ENCODE measurements around the gene ABL2.

ABL2 gene

GRCh38 chr1:179167418-179167777, 62.1 kb downstream of the ABL2 start:
- TF ChIP-seq RAD21 (IDR thresholded peaks at IDR 0.05; ENCODE audit: low read depth) (no peak), YY1 (IDR thresholded peaks at IDR 0.05; ENCODE audit: low read depth) (no peak), REST (IDR thresholded peaks at IDR 0.05; ENCODE audit: low read depth) (no peak), CEBPB (IDR thresholded peaks at IDR 0.05) (no peak), CREB1 (IDR thresholded peaks at IDR 0.05; ENCODE audit: low read depth) (no peak), EP300 (IDR thresholded peaks at IDR 0.05; ENCODE audit: borderline replicate concordance) (no peak), EGR1 (IDR thresholded peaks at IDR 0.05) (no peak), ZBTB7A (IDR thresholded peaks at IDR 0.05; ENCODE audit: low read depth) (no peak), NFIC (IDR thresholded peaks at IDR 0.05) (no peak), TAF1 (IDR thresholded peaks at IDR 0.05; ENCODE audit: low read depth) (no peak), TEAD4 (IDR thresholded peaks at IDR 0.05) (no peak), TCF12 (IDR thresholded peaks at IDR 0.05; ENCODE audit: low read depth) (no peak)
- TF ChIP-seq, protein P1, sequence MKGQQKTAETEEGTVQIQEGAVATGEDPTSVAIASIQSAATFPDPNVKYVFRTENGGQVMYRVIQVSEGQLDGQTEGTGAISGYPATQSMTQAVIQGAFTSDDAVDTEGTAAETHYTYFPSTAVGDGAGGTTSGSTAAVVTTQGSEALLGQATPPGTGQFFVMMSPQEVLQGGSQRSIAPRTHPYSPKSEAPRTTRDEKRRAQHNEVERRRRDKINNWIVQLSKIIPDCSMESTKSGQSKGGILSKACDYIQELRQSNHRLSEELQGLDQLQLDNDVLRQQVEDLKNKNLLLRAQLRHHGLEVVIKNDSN (IDR thresholded peaks at IDR 0.05) = no peak
- TF ChIP-seq, protein P2, sequence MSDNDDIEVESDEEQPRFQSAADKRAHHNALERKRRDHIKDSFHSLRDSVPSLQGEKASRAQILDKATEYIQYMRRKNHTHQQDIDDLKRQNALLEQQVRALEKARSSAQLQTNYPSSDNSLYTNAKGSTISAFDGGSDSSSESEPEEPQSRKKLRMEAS (IDR thresholded peaks at IDR 0.05) = no peak

DNA sequence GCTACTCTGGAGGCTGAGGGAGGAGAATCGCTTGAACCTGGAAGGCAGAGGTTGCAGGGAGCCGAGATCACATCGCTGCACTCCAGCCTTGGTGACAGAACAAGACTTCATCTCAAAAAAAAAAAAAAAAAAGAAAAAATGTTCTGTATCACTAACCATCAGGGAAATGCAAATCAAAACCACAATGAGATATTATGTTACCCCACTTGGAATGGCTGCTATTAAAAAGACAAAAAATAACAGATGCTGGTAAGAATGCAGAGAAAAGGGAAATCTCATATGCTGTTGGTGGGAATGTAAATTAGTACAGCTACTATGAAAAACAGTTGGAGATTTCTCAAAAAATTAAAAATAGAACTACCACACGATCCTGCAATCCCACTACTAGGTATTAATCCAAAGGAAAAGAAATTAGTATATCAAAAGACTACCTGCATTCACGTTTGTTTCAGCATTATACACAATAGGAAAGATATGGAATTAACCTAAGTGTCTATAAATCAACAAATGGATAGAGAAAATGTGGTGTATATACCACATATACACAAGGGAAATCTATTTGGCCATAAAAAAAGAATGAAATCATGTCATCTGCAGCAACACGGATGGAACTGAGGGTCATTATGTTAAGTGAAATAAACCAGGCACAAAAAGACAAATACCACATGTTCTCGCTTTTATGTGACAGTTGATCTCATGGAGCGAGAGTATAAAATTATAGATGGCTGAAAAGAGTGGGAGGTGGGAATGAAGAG, 62.6 kb downstream of the ABL2 start:
- TF ChIP-seq TEAD4 (IDR thresholded peaks at IDR 0.05) (no peak), FOXM1 (IDR thresholded peaks at IDR 0.05; ENCODE audit: borderline replicate concordance, low read depth) (no peak), CREB1 (IDR thresholded peaks at IDR 0.05; ENCODE audit: low read depth) (no peak), REST (IDR thresholded peaks at IDR 0.05; ENCODE audit: low read depth) (no peak), NFIC (IDR thresholded peaks at IDR 0.05) (no peak), EGR1 (IDR thresholded peaks at IDR 0.05) (no peak), YY1 (IDR thresholded peaks at IDR 0.05; ENCODE audit: low read depth) (no peak), EP300 (IDR thresholded peaks at IDR 0.05; ENCODE audit: borderline replicate concordance) (no peak), TAF1 (IDR thresholded peaks at IDR 0.05; ENCODE audit: low read depth) (no peak)
- TF ChIP-seq, protein P2 (IDR thresholded peaks at IDR 0.05) = no peak

DNA sequence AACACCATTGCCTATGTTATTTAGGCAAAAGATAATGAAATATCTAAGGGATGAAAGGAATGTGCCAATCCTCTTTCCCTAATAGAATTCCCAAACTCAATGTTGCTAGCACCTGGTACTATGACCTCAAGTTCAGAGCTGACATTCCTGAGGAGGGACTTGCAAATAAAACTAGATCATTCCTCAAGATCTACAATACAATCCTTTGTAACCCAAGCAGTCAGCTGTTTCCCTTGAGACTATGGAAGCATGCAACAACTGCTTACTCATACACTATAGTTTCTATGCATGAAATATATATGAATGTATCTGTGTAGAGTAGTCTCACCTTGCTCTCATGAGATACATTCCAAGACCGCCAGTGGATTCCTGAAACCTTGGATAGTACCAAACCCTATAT, 65.0 kb downstream of the ABL2 start:
- TF ChIP-seq EP300 (IDR thresholded peaks at IDR 0.05; ENCODE audit: borderline replicate concordance) = no peak
- TF ChIP-seq RAD21 (IDR thresholded peaks at IDR 0.05; ENCODE audit: low read depth) = no peak
- TF ChIP-seq FOXM1 (IDR thresholded peaks at IDR 0.05; ENCODE audit: borderline replicate concordance, low read depth) = no peak
- TF ChIP-seq NFIC (IDR thresholded peaks at IDR 0.05) = no peak
- no peak for TF ChIP-seq ZBTB7A (IDR thresholded peaks at IDR 0.05; ENCODE audit: low read depth)
- TF ChIP-seq EGR1 (IDR thresholded peaks at IDR 0.05) = no peak
- TF ChIP-seq TCF12 (IDR thresholded peaks at IDR 0.05; ENCODE audit: low read depth) = no peak
- TF ChIP-seq TAF1 (IDR thresholded peaks at IDR 0.05; ENCODE audit: low read depth) = no peak
- TF ChIP-seq TEAD4 (IDR thresholded peaks at IDR 0.05) = no peak
- TF ChIP-seq, protein P2 (IDR thresholded peaks at IDR 0.05) = no peak
- TF ChIP-seq, protein P1 (IDR thresholded peaks at IDR 0.05) = no peak
- TF ChIP-seq YY1 (IDR thresholded peaks at IDR 0.05; ENCODE audit: low read depth) = no peak
- no peak for TF ChIP-seq REST (IDR thresholded peaks at IDR 0.05; ENCODE audit: low read depth)
- TF ChIP-seq CREB1 (IDR thresholded peaks at IDR 0.05; ENCODE audit: low read depth) = no peak
- no peak for TF ChIP-seq CEBPB (IDR thresholded peaks at IDR 0.05)

DNA sequence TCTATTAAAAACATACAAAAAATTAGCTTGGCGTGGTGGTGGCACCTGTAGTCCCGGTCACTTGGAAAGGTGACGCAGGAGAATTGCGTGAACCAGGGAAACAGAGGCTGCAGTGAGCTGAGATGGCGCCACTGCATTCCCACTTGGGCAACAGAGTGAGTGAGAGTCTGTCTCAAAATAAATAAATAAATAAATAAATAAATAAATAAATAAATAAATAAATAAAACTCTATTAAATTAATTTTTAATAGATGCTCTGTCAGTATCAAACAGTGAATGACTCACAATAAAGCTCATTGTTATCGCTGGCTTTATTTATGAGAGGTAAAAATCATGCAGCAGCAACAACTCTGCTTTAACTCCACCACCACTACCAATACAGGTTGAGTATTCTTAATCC, 72.8 kb downstream of the ABL2 start:
- TF ChIP-seq NFIC (IDR thresholded peaks at IDR 0.05) = no peak
- no peak for TF ChIP-seq YY1 (IDR thresholded peaks at IDR 0.05; ENCODE audit: low read depth)
- no peak for TF ChIP-seq TEAD4 (IDR thresholded peaks at IDR 0.05)
- no peak for TF ChIP-seq CEBPB (IDR thresholded peaks at IDR 0.05)
- TF ChIP-seq TCF12 (IDR thresholded peaks at IDR 0.05; ENCODE audit: low read depth) = no peak
- no peak for TF ChIP-seq CREB1 (IDR thresholded peaks at IDR 0.05; ENCODE audit: low read depth)
- TF ChIP-seq, protein P1 (IDR thresholded peaks at IDR 0.05) = no peak
- no peak for TF ChIP-seq REST (IDR thresholded peaks at IDR 0.05; ENCODE audit: low read depth)
- TF ChIP-seq RAD21 (IDR thresholded peaks at IDR 0.05; ENCODE audit: low read depth) = no peak
- no peak for TF ChIP-seq ZBTB7A (IDR thresholded peaks at IDR 0.05; ENCODE audit: low read depth)
- no peak for TF ChIP-seq TAF1 (IDR thresholded peaks at IDR 0.05; ENCODE audit: low read depth)
- TF ChIP-seq EP300 (IDR thresholded peaks at IDR 0.05; ENCODE audit: borderline replicate concordance) = no peak
- TF ChIP-seq FOXM1 (IDR thresholded peaks at IDR 0.05; ENCODE audit: borderline replicate concordance, low read depth) = no peak
- TF ChIP-seq, protein P2 (IDR thresholded peaks at IDR 0.05) = no peak
- no peak for TF ChIP-seq EGR1 (IDR thresholded peaks at IDR 0.05)
